ENCODE results near the gene NSL1. TPM values are rescaled to one million over a fixed set of nuclear protein-coding genes. Genes with fewer than 3 reads are reported as not detected.
"Not testable (repeated sequence)": the region's sequence is repeated elsewhere in the genome, so short reads cannot be mapped to it uniquely, and the experiment has no call there.

The NSL1 gene
- total RNA-seq (10 to 100 TPM; 22.6 to 33.3 (median 24.9) TPM), polyA plus RNA-seq (10 to 100 TPM in 1 of 2 donors, 1 to 10 TPM in 1; 9.8 to 38.0 TPM)
- long read RNA-seq, donor 1, transcript NSL1-202 (6 exons, 2,317 nt): major isoform, 22 of 28 reads
- long read RNA-seq, donor 1, partial matches to known transcripts: 0 of 28 reads
- long read RNA-seq, donor 1, other reads (novel, unspliced or antisense): 4 of 28 reads
- long read RNA-seq, donor 2, transcript NSL1-202 (6 exons, 2,317 nt): major isoform, 37 of 46 reads
- long read RNA-seq, donor 2, partial matches to known transcripts: 3 of 46 reads
- long read RNA-seq, donor 2, other reads (novel, unspliced or antisense): 1 of 46 reads
- long read RNA-seq, donor 3, transcript NSL1-202 (6 exons, 2,317 nt): major isoform, 12 of 15 reads
- long read RNA-seq, donor 3, partial matches to known transcripts: 0 of 15 reads
- long read RNA-seq, donor 3, other reads (novel, unspliced or antisense): 3 of 15 reads

- 0 to 1% (median 0%) methylated on average over 34 to 46 of the region's 46 CpGs for WGBS, 4 donors
- peak in 2 of 12 donors; percentile 12 to 15 for TF ChIP-seq CTCF (IDR thresholded peaks at IDR 0.05)
- peak in 1 of 2 donors; percentile 75 for TF ChIP-seq POLR2A (IDR thresholded peaks at IDR 0.05)
- H3K4me1 ChIP-seq: peaks cover 0 to 57% (median 20%) of the 10 kb centered on the region in 12 donors
Observed at GRCh38 chr1:212791676-212792395, at the start of gene NSL1, which contains the start of gene TATDN3. NSL1 (minus strand) TSS chr1:212791777; CDS start chr1:212791763, 14 bp downstream. TATDN3 (plus strand) TSS chr1:212791894; CDS start chr1:212791922, 28 bp downstream.

GRCh38 chr1:212838145-212838544 is 46.6 kb upstream of the NSL1 start:
- intact Hi-C loops (cut with DNase I): no loop called here
- 92 to 96% (median 93%) methylated on average over 5 of the region's 5 CpGs for WGBS, 4 donors
- H3K4me3 ChIP-seq: no peak overlapping the region
- no peaks in the 10 kb centered on the region for H3K4me1 ChIP-seq
- no peaks in the 10 kb centered on the region for H3K9me3 ChIP-seq
- no peak for TF ChIP-seq CTCF (IDR thresholded peaks at IDR 0.05)
- no peak for TF ChIP-seq POLR2A (IDR thresholded peaks at IDR 0.05)
- ATAC-seq: no peak
- no peaks in the 10 kb centered on the region for H3K27me3 ChIP-seq
- no peak for DNase-seq
- H3K36me3 ChIP-seq: no peaks in the 10 kb centered on the region
- no peak overlapping the region for H3K27ac ChIP-seq

More at GRCh38 chr1:212791676-212792395, at the start of gene NSL1, which contains the start of gene TATDN3:
- Histone ChIP-seq H3K27ac (peak within 1 kb of the TSS; percentile 79 to 97 (median 94)), H3K9me3 (no peaks in the 10 kb centered on the region), H3K36me3 (peaks cover 0 to 29% (median 21%) of the 10 kb centered on the region in 9 donors), H3K27me3 (no peaks in the 10 kb centered on the region), H3K4me3 (peak within 1 kb of the TSS; percentile 65 to 100 (median 81))
- DNase-seq: peak; percentile 86 to 96 (median 90)
- ATAC-seq: peak; percentile 93 to 97 (median 96)
- intact Hi-C loops (cut with DNase I): loop anchor here in 2 of 10 donors (1.0 to 10.0 kb wide), 3 partner anchors 65 to 317 kb away; partner anchors contain the start of gene FLVCR1 (in 2 of the 2)

GRCh38 chr1:212833211-212834207 is 41.9 kb upstream of the NSL1 start:
- H3K9me3 ChIP-seq; intact Hi-C loops (cut with DNase I); H3K4me3 ChIP-seq; H3K27ac ChIP-seq; H3K36me3 ChIP-seq; DNase-seq; ATAC-seq; H3K4me1 ChIP-seq; H3K27me3 ChIP-seq: not testable (repeated sequence)
- WGBS, 4 donors: 85 to 89% (median 88%) methylated on average over 8 of the region's 8 CpGs

- Histone ChIP-seq H3K4me1 (peaks cover 0 to 5% (median 0%) of the 10 kb centered on the region in 12 donors), H3K36me3 (no peaks in the 10 kb centered on the region), H3K9me3 (peaks cover 0 to 20% (median 8%) of the 10 kb centered on the region in 12 donors), H3K4me3 (no peak overlapping the region), H3K27me3 (no peaks in the 10 kb centered on the region), H3K27ac (no peak overlapping the region)
- intact Hi-C loops (cut with DNase I): no loop called here
- 83 to 89% (median 88%) methylated on average over 2 of the region's 2 CpGs for WGBS, 4 donors
- no peak for TF ChIP-seq POLR2A (IDR thresholded peaks at IDR 0.05)
- TF ChIP-seq CTCF (IDR thresholded peaks at IDR 0.05): no peak
- ATAC-seq (no peak), DNase-seq (no peak)
Observed at GRCh38 chr1:212828395-212828794, 36.8 kb upstream of the NSL1 start.

All from heart left ventricle (tissue), 16 donors.